Smooth muscle cell (in vitro differentiated cells): Measurements from ENCODE around the gene TNFRSF6B. TPM values are rescaled to one million over a fixed set of nuclear protein-coding genes. Genes with fewer than 3 reads are reported as not detected.
"Not testable (repeated sequence)": the region's sequence is repeated elsewhere in the genome, so short reads cannot be mapped to it uniquely, and the experiment has no call there.

Experiments
- DNase-seq: peaks from one replicate; lab custom pipeline; 2025; ENCODE audit not compliant: unreplicated experiment; lab: John Stamatoyannopoulos, UW
- H2AFZ ChIP-seq: fragments of 200-600 bp; sonication (generic); 2 replicates; pipeline ENCODE4 v1.6.0; 2016; ENCODE audit warnings: antibody characterized with exemption, low read depth, mild to moderate bottlenecking
- H3F3A ChIP-seq: fragments of 200-600 bp; sonication (generic); 2 replicates; pipeline ENCODE4 v1.6.0; 2017; ENCODE audit warnings: antibody characterized with exemption, low read depth
- H3K27ac ChIP-seq: fragments of 200-600 bp; sonication (generic); 2 replicates; pipeline ENCODE4 v1.5.1; 2016; ENCODE audit warnings: low read depth, mild to moderate bottlenecking
- H3K27me3 ChIP-seq: fragments of 200-600 bp; sonication (generic); 2 replicates; pipeline ENCODE4 v1.6.1; 2016; ENCODE audit warnings: low read depth, mild to moderate bottlenecking
- H3K36me3 ChIP-seq: fragments of 200-600 bp; sonication (generic); 2 replicates; pipeline ENCODE4 v1.5.1; 2016; ENCODE audit warnings: low read depth
- H3K4me1 ChIP-seq: fragments of 200-600 bp; sonication (generic); 2 replicates; pipeline ENCODE4 v1.5.1; 2016; ENCODE audit warnings: low read depth
- H3K4me2 ChIP-seq: fragments of 200-600 bp; sonication (generic); 2 replicates; pipeline ENCODE4 v1.6.0; 2016; ENCODE audit warnings: mild to moderate bottlenecking
- H3K4me3 ChIP-seq: fragments of 200-600 bp; sonication (generic); 2 replicates; pipeline ENCODE4 v1.5.1; 2016; ENCODE audit warnings: mild to moderate bottlenecking
- H3K79me2 ChIP-seq: fragments of 200-600 bp; sonication (generic); 2 replicates; pipeline ENCODE4 v1.6.0; 2016; ENCODE audit warnings: low read depth, mild to moderate bottlenecking
- H3K9ac ChIP-seq: fragments of 200-600 bp; sonication (generic); 2 replicates; pipeline ENCODE4 v1.6.0; 2016; ENCODE audit warnings: low read depth
- H3K9me3 ChIP-seq: fragments of 200-600 bp; sonication (generic); replicated peaks from 2 replicates; pipeline ENCODE4 v1.5.1; 2016; ENCODE audit warnings: low read depth
- H4K20me1 ChIP-seq: fragments of 200-600 bp; sonication (generic); 2 replicates; pipeline ENCODE4 v1.6.0; 2016; ENCODE audit warnings: low read depth
- CTCF ChIP-seq: fragments of 200-600 bp; sonication (generic); IDR thresholded peaks from 2 replicates; pipeline ENCODE4 v1.5.1; 2017; ENCODE audit warnings: borderline replicate concordance, mild to moderate bottlenecking, antibody characterized with exemption; ENCODE audit not compliant: insufficient read depth, poor library complexity, severe bottlenecking
- WGBS: methylation state at CpG from one replicate; pipeline ENCODE4 v1.1.7; 2016; ENCODE audit warnings: low lambda C conversion rate; 5-methylcytosine and 5-hydroxymethylcytosine counted together
- polyA plus RNA-seq: library from polyadenylated mRNA; unstranded; fragments of >200 nt; fragmentation: Nextera tagmentation; extraction: Ambion mirVana; gene quantifications from 2 replicates; pipeline ENCODE4 v1.2.1, GENCODE V29; 2016
- total RNA-seq: library from RNA; depleted of rRNA; stranded (reverse); fragments of >200 nt; gene quantifications from 2 replicates; pipeline ENCODE4 v1.2.3, GENCODE V29; 2014

TNFRSF6B gene
- total and polyA plus RNA-seq, 2 experiments from 2014 or later = 13.1 to 17.1 TPM

DNA sequence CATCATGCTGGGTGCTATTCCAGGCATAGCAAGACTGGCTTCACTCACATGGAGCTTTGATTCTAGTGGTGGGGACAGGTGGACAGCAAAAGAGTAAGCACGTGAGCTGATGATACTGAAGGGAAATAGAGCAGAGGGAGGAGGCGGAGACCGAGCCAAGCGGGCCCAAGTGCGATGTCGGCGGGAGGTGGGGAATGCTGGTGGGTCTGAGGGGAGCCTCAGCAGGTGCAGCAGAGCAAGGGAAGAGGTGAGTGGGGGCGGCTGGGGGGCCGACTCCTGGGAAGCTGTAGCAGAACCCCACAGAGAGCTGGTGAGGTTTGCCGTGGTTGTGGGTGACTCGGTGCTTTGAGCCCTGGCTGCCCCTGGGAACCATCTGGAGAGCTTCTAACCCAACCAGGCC lies 28.1 kb upstream of the TNFRSF6B start:
- Histone ChIP-seq H3K79me2 (no peaks in the 10 kb centered on the region), H3K36me3 (no peaks in the 10 kb centered on the region), H3K9me3 (no peaks in the 10 kb centered on the region), H4K20me1 (no peaks in the 10 kb centered on the region), H3K27ac (no peak overlapping the region), H3K27me3 (no peaks in the 10 kb centered on the region), H3K9ac (no peak overlapping the region), H3F3A (no peaks in the 10 kb centered on the region), H3K4me1 (no peaks in the 10 kb centered on the region), H3K4me3 (no peak overlapping the region), H2AFZ (no peak overlapping the region), H3K4me2 (no peak overlapping the region)
- WGBS = 96% methylated on average over 9 of the region's 11 CpGs
- no peak for TF ChIP-seq CTCF
- no peak for DNase-seq

DNA sequence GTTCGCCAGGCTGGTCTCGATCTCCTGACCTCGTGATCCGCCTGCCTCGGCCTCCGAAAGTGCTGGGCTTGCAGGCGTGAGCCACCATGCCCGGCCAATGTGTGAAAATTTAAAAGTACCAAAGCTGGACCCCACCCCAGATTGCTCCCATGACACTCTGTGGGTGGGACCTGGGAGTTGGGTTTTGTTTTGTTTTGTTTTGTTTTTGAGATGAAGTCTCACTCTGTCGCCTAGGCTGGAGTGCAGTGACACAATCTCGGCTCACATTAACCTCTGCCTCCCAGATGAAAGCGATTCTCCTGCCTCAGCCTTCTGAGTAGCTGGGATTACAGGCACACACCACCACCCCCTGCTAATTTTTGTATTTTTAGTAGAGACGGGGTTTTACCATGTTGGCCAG lies 24.8 kb upstream of the TNFRSF6B start:
- H3K9me3 ChIP-seq, H3K4me2 ChIP-seq, H3K9ac ChIP-seq, H3K36me3 ChIP-seq, H3K27me3 ChIP-seq, DNase-seq, H3K79me2 ChIP-seq, H2AFZ ChIP-seq, H3F3A ChIP-seq, H4K20me1 ChIP-seq, H3K27ac ChIP-seq, H3K4me3 ChIP-seq, H3K4me1 ChIP-seq: not testable (repeated sequence)
- WGBS = 97% methylated on average over 12 of the region's 12 CpGs

DNA sequence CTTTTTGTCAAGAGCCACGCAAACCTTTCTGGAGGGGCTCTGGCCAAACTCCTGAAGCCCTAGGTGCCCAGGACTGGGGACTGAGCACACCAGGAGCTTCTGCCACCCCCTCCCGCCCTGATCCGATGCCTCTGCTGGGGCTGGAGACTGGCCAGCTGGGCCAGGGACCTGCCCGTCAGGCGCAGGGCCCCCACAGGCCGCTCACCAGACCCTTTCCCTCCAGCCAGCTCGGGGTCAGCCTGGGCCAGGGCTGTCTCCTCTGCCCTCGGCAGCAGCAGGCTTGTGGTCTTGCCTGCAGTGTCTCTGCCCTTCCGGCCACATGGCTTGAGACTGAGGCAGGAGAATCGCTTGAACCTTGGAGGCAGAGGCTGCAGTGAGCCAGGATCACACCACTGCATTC lies 23.8 kb upstream of the TNFRSF6B start:
- Histone ChIP-seq H2AFZ (no peak overlapping the region), H3K4me1 (no peaks in the 10 kb centered on the region), H3F3A (no peaks in the 10 kb centered on the region), H3K9me3 (no peaks in the 10 kb centered on the region), H3K36me3 (no peaks in the 10 kb centered on the region), H3K9ac (no peak overlapping the region), H3K27ac (no peak overlapping the region), H3K27me3 (no peaks in the 10 kb centered on the region), H3K4me3 (no peak overlapping the region), H3K4me2 (no peak overlapping the region), H4K20me1 (no peaks in the 10 kb centered on the region), H3K79me2 (no peaks in the 10 kb centered on the region)
- DNase-seq = no peak
- TF ChIP-seq CTCF = no peak
- WGBS = 98% methylated on average over 10 of the region's 10 CpGs

- Histone ChIP-seq H3K4me3 (no peak overlapping the region), H3K79me2 (no peaks in the 10 kb centered on the region), H3K9ac (no peak overlapping the region), H3F3A (no peaks in the 10 kb centered on the region), H3K9me3 (no peaks in the 10 kb centered on the region), H3K36me3 (no peaks in the 10 kb centered on the region), H3K27ac (no peak overlapping the region), H4K20me1 (no peaks in the 10 kb centered on the region), H2AFZ (no peak overlapping the region), H3K4me1 (no peaks in the 10 kb centered on the region), H3K4me2 (no peak overlapping the region), H3K27me3 (no peaks in the 10 kb centered on the region)
- WGBS = 97% methylated on average over 14 of the region's 14 CpGs
- DNase-seq = no peak
- TF ChIP-seq CTCF = no peak
Measured at GRCh38 chr20:63673951-63674350, 22.5 kb upstream of the TNFRSF6B start.
